GM19023 (cell line): ENCODE results near the gene TMEM267.
"Not testable (repeated sequence)": the region's sequence is repeated elsewhere in the genome, so short reads cannot be mapped to it uniquely, and the experiment has no call there.

Experiments used
- ATAC-seq: cut with Tn5 transposase; IDR thresholded peaks from one replicate; pipeline ENCODE4 v1.9.1; 2021; ENCODE audit warnings: mild to moderate bottlenecking, moderate library complexity; ENCODE audit not compliant: unreplicated experiment

TMEM267 gene

GRCh38 chr5:43461066-43461465 lies 22.6 kb downstream of the TMEM267 start:
- ATAC-seq = no peak

GRCh38 chr5:43456556-43456955 lies 27.1 kb downstream of the TMEM267 start:
- ATAC-seq = no peak

DNA sequence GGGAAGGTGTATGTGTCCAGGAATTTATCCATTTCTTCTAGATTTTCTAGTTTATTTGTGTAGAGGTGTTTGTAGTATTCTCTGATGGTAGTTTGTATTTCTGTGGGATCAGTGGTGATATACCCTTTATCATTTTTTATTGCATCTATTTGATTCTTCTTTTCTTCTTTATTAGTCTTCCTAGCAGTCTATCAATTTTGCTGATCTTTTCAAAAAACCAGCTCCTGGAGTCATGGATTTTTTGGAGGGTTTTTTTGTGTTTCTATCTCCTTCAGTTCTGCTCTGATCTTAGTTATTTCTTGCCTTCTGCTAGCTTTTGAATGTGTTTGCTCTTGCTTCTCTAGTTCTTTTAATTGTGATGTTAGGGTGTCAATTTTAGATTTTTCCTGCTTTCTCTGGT lies 42.1 kb downstream of the TMEM267 start:
- ATAC-seq = not testable (repeated sequence)

GRCh38 chr5:43437062-43437660 lies 46.5 kb downstream of the TMEM267 start:
- ATAC-seq = no peak

DNA sequence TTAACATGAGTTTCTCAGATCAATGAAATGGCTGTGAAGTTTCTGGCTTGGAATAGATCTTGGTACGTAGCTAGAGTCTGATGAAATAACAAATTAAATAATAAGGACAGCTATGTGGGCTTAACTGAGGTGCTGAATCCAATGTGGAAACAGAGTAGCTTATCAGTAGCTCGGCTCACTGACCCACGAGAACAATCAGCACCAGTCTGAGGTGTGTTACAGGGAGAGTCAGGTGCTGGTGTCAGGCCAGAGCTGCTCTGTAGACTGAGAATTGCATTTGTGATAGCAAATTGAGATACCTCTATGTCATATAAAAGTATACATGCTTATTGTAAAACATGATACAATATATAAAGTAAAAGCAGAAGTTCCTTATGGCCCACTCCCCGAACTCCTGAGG lies 50.3 kb downstream of the TMEM267 start:
- no peak for ATAC-seq

DNA sequence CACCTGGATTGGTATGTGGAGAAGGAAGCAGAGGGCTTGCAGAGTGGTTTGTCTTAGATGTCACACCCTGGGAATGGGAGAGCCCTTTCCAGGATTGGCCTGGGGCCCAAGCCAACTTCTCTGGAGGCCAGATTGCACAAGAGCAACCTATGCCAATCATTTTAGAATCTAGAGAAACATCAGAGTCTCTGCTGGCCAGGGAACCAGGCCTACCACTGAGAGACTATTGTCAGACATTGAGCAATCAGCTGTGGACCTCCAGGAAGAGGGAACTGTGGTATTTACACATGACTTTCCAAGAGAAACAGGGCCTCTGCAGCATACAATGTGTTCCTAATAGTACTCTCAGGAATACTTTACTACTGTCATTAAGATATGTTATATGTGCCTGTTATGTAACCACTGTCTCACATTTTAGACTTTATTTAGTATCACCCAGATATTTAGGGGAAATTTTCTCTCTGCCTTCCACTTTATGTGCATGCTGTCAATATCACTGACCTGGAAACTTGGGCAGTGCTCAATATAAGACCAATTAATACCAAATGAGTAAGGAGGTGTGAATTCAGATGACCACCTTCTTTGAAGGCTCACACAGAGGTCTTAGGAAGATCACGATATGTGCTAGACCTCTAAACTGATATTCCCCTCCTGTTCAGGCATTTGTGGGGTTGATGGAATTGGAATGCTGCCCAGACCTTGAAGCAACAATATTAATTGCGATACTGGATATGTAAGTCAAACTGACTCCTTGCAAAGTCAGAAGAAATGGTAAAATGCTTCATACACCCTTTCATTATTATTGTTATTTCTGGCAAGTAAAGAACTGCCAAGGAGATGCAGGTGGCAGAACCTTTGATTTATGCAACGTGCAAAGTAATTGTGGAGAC lies 50.9 kb downstream of the TMEM267 start:
- no peak for ATAC-seq

DNA sequence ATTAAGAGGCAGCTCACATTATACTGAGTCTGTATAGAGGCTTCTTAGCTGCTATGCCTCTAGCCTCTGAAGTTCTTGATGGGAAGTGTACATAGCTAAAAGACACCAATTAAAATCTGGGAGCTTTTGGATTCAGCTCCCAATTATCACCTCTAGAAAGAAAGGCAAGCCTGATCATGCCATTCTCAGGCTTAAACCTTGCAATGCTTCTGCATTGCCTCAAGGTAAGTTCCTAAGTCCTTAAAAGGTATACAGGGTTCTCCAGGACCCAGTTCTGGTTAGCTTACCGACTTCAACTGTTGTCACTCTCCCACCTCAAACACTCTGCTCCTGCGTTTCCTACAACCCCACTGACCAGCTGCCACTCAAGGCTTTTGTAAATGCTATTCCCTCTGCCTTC lies 54.0 kb downstream of the TMEM267 start:
- ATAC-seq = no peak

DNA sequence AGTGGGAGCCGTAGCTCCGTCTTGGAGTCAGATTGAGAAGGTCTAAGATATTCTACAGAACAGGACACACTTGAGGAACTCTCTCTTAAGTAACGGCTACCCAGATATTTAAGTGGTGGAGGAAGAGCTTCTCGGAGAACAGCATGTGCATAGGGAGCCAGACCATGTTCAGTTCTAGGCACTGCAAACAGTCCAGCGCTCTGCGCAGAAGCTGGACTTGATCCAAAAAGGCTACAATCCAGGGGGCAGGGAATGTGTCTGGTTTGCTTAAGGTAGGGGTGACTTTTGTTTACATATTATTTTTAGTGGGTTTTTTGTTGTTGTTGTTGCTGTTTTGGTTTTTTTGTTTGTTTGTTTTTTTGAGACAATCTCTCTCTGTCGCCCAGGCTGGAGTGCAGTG lies 54.6 kb downstream of the TMEM267 start:
- ATAC-seq = no peak

DNA sequence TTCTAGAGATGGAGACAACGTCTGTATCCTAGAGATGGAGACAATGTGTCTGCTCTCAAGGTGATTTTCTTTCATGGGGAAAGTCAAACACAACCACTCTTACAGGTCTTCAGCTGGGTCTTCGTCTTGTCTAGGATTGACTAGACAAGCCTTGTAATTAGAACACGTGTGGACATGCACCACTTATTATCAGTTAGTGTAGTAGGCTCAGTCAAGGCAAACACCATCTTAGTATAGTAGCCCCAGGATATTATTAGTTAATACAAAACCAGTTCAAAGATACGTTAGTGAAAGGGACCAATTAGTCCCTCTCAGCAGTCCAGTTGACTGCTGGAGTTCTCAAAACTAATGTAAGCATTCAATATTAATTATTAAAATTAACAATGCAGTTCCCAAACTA lies 56.4 kb downstream of the TMEM267 start:
- no peak for ATAC-seq

- no peak for ATAC-seq
Observed at GRCh38 chr5:43425983-43426382, 57.7 kb downstream of the TMEM267 start.

GRCh38 chr5:43423086-43423485 lies 60.6 kb downstream of the TMEM267 start:
- not testable (repeated sequence) for ATAC-seq

- ATAC-seq = no peak
Observed at GRCh38 chr5:43422143-43422542, 61.5 kb downstream of the TMEM267 start.

- no peak for ATAC-seq
Observed at GRCh38 chr5:43421450-43422133, 62.1 kb downstream of the TMEM267 start.

GRCh38 chr5:43420241-43420640 lies 63.4 kb downstream of the TMEM267 start:
- ATAC-seq = no peak

GRCh38 chr5:43418561-43418960 lies 65.1 kb downstream of the TMEM267 start:
- ATAC-seq = no peak

DNA sequence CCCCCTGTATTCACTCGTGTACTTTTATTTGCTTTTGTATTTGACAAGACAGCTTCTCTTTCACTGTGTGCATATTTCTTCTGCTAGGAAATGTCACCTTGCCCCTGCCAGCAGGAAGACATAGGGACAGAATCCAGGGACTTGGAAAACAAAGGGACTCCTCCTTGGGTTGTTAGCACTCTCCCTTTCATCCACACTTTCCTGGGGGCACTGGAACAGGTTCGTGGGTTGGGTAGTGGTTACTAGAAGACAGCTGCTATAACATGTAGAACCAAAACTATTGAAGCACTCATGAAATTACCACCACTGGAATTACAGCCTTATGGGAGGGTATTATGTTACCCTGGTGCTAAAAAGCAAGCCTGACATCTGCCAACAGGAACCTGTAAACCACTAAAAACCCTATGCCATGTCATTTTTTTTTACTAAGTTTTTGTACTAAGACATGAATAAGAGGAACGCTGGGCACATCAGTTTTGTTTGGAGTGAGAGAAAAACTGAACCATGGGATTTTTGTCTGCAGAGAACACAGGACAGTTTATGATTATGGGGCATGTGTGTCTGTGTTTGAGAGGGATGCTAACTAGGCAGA lies 66.8 kb downstream of the TMEM267 start:
- no peak for ATAC-seq

DNA sequence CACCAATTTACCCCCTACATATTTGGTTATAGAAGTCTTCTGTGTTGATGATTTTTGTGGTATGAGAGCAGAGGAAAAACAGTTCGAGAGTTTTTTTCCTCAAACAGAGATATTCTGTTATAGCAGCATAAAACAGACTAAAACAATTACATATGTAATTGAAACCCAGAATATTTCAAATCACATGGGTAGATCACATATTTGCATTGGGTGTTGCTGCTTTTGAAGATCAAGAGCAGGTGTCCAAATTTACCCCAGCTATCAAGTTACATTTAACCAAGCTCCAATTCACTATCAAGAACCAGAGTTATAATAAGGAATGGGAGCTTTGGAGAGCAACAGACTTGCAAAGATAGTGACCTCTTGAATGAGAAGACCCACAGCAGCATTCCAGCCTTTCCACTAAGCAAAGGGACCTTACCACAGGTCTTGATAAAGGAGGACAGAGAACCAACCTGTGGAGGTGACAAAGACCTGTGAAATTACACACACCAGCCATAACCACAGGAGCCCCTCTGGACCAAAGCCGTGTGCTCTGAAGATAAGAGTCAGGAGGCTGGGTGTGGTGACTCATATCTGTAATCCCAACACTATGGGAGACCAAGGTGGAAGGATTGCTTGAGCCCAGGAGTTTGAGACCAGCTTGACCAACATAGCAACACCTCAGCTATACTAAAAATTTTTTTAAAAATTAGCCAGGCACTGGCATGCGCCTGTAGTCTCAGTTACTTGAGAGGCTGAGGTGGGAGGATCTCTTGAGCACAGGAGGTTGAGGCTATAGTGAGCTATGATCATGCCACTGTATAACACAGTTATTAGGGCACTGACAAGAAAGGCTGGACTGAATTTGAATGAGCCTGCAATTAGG lies 67.5 kb downstream of the TMEM267 start:
- no peak for ATAC-seq

GRCh38 chr5:43413966-43414365 lies 69.7 kb downstream of the TMEM267 start:
- no peak for ATAC-seq

DNA sequence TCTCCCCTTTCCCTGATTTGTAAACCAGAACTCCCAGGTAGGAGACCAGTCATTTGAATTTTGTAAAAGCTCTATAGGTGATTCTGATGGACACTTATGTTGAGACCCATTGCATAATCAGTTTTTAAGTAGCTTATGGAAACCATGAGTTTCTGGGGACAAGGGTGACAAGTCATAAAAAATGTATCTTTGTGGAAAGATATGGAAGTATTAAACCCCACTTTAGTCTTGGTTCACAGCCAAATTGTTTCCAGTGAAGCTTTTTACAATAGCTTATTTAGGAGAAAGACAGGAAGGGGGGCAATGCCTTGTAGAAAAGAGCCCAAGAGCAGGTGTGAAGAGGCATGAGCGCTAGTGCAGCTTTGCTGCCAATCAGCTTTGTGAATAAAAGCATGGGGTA lies 71.0 kb downstream of the TMEM267 start:
- no peak for ATAC-seq

GRCh38 chr5:43412156-43412555 lies 71.5 kb downstream of the TMEM267 start, which contains the start of gene CCL28:
CCL28 (minus strand) TSS chr5:43412391; CDS start chr5:43412316, 75 bp downstream.
- ATAC-seq = no peak
